ENCODE data around the gene CDC42SE2.

CDC42SE2 gene, protein sequence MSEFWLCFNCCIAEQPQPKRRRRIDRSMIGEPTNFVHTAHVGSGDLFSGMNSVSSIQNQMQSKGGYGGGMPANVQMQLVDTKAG

GRCh38 chr5:131263648-131264450 is at the start of gene CDC42SE2:
CDC42SE2 (plus strand) TSS chr5:131264053; CDS start chr5:131359494, 95,441 bp downstream.
- peak; percentile 86 for DNase-seq (ENCODE audit: low read depth)

- no peak for DNase-seq (ENCODE audit: low read depth)
Observed at GRCh38 chr5:131214609-131215227, 49.1 kb upstream of the CDC42SE2 start.

GRCh38 chr5:131217791-131218190 is 46.1 kb upstream of the CDC42SE2 start:
- DNase-seq (ENCODE audit: low read depth), result no peak

- peak; percentile 71 for DNase-seq (ENCODE audit: low read depth)
Observed at GRCh38 chr5:131218392-131218791, 45.5 kb upstream of the CDC42SE2 start.

DNA sequence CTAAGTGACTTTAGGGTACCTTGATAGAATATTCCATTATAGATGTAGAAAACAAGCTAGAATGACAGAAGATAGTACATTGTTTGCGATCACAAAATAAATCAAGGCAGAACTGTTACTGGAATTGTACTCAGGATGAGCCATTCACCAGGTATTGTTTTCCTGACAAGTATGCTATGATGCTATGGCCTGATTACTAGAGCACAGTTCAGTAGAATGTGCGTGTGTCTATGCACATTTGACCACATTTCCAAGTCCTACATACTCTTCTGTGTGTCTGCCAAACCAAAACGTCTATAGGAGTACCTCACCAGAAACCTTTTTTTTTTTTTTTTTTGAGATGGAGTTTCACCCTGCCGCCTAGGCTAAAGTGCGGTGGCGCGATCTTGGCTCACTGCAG is 43.3 kb upstream of the CDC42SE2 start:
- no peak for DNase-seq (ENCODE audit: low read depth)

- DNase-seq (ENCODE audit: low read depth), result no peak
Observed at GRCh38 chr5:131221008-131221703, 42.7 kb upstream of the CDC42SE2 start.

GRCh38 chr5:131221888-131222287 is 42.0 kb upstream of the CDC42SE2 start:
- peak; percentile 60 for DNase-seq (ENCODE audit: low read depth)

DNA sequence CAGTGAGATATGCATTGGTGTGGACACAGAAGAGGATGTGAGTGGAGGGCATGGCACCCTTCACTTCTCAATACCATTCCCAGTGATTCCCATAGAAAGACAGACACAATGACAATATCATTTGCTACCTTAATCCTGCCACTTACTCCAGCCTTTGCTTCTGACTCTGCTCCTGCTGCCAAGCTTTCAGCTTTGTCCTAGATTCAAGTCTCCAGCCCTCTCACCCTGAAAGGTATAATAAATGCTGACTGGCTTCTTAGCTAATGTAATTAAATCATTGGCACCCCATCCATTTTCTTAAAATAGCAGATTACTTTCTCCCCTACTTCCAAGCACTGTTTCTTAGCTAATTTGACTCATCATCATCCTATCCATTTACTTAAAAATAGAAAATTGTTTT is 41.1 kb upstream of the CDC42SE2 start:
- no peak for DNase-seq (ENCODE audit: low read depth)

DNA sequence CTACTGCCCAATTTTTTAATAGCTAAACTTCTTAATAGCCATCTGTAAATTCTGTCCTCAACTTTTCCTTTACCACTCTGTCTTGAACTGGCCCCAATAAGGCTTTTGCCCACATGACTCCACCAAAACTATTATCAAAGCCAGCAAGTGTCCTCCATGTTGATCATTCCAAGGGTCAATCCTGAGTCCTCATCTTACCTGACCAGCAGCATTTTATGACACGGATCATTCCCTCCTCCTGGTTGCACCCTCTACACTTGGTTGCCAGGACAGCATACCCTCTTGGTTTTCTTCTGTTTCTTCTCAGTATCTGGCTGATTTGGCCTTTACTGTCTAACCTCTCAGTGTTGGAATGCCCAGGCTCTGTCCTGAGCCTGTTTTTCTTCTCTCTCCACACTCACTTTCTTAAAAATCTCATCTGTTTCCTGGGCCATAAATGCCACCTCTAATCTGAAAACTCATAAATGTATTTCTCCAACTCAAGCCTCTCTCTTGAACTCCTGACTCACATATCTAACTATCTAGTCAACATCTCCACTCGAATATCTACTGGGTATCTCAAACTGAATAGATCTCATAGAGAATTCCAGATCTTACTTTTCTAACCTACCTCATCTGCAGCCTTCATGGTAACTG is 40.0 kb upstream of the CDC42SE2 start:
- no peak for DNase-seq (ENCODE audit: low read depth)

DNA sequence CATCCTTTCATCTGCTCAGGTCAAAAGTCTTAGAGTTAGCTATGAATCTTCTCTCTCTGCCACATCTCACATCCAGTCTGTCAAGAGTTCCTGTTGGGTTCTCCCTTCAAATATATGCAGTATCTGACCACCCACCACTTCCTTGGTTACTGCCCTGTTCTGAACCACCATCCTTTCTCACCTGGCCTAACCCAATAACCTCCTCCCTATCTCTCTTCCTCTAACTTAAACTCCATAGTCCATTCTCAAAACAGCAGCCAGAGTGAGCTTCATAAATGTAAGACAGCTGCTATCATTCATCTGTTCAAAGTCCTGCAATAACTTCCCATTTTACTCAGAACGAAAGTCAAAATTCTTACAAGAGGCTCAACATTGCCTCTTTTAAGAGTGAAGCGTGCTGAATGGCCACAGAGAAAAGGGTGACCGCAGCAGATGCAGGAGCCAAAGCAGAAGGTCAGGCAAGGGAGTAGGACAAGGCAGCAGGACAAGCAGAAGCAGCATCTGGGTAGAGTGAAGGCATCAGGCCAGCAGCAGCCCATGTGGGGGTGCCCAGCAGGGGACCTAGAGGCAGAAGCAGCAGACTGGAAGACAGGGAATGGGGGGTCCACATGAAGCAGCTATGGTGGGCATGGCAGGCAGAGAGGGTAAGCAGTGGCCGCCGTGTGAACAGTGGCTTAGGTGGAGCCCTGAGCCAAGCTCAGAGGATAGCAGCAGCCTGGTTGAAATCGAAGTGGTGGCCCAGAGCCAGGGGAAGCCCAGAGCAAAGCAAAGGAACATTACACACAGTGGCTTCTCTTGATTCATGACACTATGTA is 39.3 kb upstream of the CDC42SE2 start:
- DNase-seq (ENCODE audit: low read depth), result peak; percentile 14

DNA sequence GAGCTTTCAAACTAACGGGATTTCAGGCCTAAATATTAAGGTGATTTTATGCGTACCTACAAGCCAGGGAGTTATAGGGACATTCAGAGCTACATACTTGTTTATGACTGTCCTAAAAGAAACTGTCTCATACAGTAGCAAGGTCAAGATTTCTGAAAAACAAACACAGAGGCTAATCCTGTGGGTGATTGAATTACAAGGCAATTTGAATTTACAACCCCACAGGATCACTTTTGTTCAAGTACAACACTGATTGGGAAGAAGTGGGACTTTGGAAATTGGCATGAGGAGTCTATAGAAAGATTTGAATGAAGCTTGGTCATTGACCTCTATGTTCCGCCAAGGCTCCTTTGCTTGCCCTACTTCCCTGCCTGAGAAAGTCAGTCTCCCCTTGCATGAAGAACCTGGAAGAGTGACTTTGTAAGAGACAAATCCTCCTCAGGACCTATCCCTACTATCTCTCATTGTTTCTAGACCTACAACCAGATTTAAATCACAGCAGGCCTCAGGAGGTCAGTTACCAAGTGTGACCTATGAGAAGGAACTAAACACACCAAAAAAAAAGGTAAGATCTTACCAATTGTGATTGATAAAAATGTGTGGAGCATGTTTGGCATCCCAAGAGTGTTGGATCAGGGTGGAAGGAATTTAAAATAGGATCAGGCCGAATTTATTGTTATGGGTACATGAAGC is 38.4 kb upstream of the CDC42SE2 start:
- DNase-seq (ENCODE audit: low read depth), result no peak

- no peak for DNase-seq (ENCODE audit: low read depth)
Observed at GRCh38 chr5:131226899-131227298, 37.0 kb upstream of the CDC42SE2 start.

DNA sequence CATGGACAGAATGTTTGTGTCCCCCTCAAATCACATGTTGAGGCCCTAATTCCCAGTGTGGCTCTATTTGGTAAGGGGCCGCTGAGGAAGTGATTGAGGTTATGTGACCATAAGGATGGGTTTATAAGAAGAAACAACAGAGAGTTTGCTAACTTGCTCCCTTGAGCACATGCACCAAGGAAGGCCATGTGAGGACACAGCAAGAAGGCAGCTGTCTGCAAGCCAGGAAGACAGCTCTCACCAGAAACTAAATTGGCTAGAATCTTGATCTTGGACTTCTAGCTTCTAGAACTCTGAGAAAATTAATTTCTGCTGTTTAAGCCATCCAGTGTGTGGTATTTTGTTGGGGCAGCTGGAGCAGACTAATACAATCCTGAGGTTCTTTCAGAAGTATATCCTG is 35.2 kb upstream of the CDC42SE2 start:
- no peak for DNase-seq (ENCODE audit: low read depth)

DNA sequence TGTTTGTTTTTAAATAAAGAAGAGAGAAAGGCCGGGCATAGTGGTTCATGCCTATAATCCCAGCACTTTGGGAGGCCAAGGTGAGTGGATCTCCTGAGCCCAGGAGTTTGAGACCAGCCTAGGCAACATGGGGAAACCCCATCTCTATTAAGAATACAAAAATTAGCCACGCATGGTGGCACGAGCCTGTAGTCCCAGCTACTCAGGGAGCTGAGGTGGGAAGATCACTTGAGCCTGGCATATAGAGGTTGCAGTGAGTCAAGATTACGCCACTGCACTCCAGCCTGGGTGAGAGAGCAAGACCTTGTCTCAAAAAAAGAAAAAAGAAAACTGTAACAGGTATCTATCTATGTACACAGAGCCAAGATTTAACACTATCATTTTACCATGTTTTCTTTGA is 34.2 kb upstream of the CDC42SE2 start:
- no peak for DNase-seq (ENCODE audit: low read depth)

DNA sequence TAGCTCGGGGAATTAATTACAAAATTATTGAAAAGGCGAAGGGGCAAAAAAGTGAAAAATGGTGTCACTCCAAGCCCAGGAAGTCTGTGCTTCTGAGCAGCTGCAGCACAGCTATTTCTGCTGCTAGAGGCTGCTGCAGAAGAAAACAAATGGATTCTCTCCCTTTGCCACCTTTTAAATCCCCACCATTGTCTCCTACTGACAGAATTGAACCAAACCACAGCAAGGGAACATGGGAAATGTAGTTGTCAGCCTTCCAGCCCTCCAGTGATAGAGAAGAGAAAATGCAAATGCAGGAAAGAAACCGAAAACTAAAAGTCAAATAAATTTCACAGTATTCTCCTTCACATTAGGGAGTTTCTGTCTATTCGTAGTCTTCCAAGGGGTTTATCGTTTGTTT is 33.4 kb upstream of the CDC42SE2 start:
- DNase-seq (ENCODE audit: low read depth), result no peak

GRCh38 chr5:131239686-131240085 is 24.2 kb upstream of the CDC42SE2 start:
- no peak for DNase-seq (ENCODE audit: low read depth)

DNA sequence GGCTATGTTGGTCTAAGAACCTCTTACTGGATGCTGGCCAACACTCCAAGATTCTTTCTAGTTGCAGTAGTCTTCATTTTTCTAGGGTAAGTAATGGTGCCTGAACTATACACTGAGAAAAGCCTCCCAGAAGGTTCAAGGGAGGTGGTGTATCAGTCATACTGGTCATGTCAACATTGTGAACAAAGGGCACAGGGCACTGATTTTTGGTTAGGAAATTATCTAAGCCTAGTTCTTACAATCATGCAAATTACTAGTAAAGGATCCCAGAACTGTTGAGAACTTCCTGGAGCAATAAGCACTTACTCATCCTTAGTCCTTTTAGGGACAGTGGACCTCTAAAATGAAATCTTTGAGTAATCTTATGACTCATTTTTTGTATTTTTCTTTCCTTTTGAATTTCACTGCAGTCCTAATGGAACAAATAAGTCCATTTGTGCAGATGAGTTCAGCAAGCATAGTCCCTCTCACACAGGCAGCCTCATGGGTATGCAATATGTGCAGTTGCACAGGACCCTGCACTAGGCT is 21.1 kb upstream of the CDC42SE2 start:
- peak; percentile 92 for DNase-seq (ENCODE audit: low read depth)

GRCh38 chr5:131245312-131245711 is 18.5 kb upstream of the CDC42SE2 start:
- DNase-seq (ENCODE audit: low read depth), result no peak

DNA sequence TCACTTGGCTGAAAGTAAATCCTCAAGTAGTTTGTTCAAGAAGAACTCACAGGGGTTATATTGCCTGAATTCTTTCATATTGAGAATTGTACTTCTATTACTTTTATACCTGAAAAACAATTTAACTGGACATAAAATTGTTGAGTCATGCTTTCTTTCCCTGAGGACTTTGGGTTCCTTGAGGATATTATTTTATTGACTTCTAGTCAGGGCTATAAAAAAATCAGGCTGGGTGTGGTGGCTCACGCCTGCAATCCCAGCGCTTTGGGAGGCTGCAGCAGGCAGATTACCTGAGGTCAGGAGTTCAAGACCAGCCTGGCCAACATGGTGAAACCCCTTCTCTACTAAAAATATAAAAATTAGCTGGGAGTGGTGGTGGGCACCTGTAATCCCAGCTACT is 17.9 kb upstream of the CDC42SE2 start:
- DNase-seq (ENCODE audit: low read depth), result no peak

GRCh38 chr5:131246504-131246903 is 17.3 kb upstream of the CDC42SE2 start:
- no peak for DNase-seq (ENCODE audit: low read depth)
